Activated CD4-positive, alpha-beta T cell treated with anti-CD3 and anti-CD28 coated beads, Interleukin-2, amount 10 ng/mL, durations not matched to agents 7 days and 5 days (primary cell): ENCODE data around the gene TEX44. TPM values are rescaled to one million over a fixed set of nuclear protein-coding genes. Genes with fewer than 3 reads are reported as not detected.

Experiments
- CTCF ChIA-PET: fragments of 350-600 bp; sonication (Branson Sonifier 250); formaldehyde crosslinking; loops from one replicate; lab custom pipeline; 2021; ENCODE audit warnings: antibody characterized with exemption; lab: Charles Lee
- POLR2A ChIA-PET: fragments of 350-600 bp; sonication (Branson Sonifier 250); formaldehyde crosslinking; loops from one replicate; lab custom pipeline; 2021; ENCODE audit warnings: antibody characterized with exemption; lab: Charles Lee
- DNase-seq: peaks from one replicate; pipeline ENCODE4 v3.0.0-alpha.2; 2020
- H3K27ac Mint-ChIP-seq: one replicate; pipeline ENCODE4 v1.8.0; 2021; ENCODE audit warnings: mild to moderate bottlenecking, moderate library complexity, mixed read lengths
- H3K27me3 Mint-ChIP-seq: one replicate; pipeline ENCODE4 v1.8.0; 2021; ENCODE audit warnings: mixed read lengths
- H3K36me3 Mint-ChIP-seq: one replicate; pipeline ENCODE4 v1.8.0; 2021; ENCODE audit warnings: low read depth, mixed read lengths
- H3K4me1 Mint-ChIP-seq: one replicate; pipeline ENCODE4 v1.8.0; 2021; ENCODE audit warnings: mixed read lengths
- H3K4me3 Mint-ChIP-seq: one replicate; pipeline ENCODE4 v1.8.0; 2021; ENCODE audit warnings: mild to moderate bottlenecking, moderate library complexity, mixed read lengths
- H3K9me3 Mint-ChIP-seq: one replicate; pipeline ENCODE4 v1.8.0; 2021; ENCODE audit warnings: mixed read lengths
- total RNA-seq, 2 experiments: library from RNA; stranded (reverse); gene quantifications; one replicate each; pipeline ENCODE4 v1.2.3, GENCODE V29; 2021

Gene TEX44
- total RNA-seq, 2 experiments from 2014 or later, result not detected

- H3K36me3 Mint-ChIP-seq, result no peaks in the 10 kb centered on the region
- H3K4me1 Mint-ChIP-seq, result peaks cover 22% of the 10 kb centered on the region
- H3K4me3 Mint-ChIP-seq, result no peak overlapping the region
- H3K9me3 Mint-ChIP-seq, result no peaks in the 10 kb centered on the region
- CTCF ChIA-PET, result interaction anchor here (0.5 to 7.0 kb wide), 23 partner anchors 8 to 428 kb away, joined by 3 to 67 read pairs (median 4); partner anchors contain the start of gene TEX44
- no peak overlapping the region for H3K27ac Mint-ChIP-seq
- no peak for DNase-seq
- POLR2A ChIA-PET, result interaction anchor here (1.0 kb wide), 1 partner anchor 83 kb away, joined by 3 read pairs; no protein-coding TSS in a partner anchor
- peaks cover 5% of the 10 kb centered on the region for H3K27me3 Mint-ChIP-seq
These were observed 8.1 kb downstream of the TEX44 start for GRCh38 chr2:231600619-231601355.

- Mint-ChIP-seq H3K4me3 (no peak overlapping the region), H3K9me3 (no peaks in the 10 kb centered on the region), H3K36me3 (no peaks in the 10 kb centered on the region), H3K27ac (no peak overlapping the region), H3K4me1 (peaks cover 24% of the 10 kb centered on the region), H3K27me3 (peaks cover 5% of the 10 kb centered on the region)
- peak; percentile 87 for DNase-seq
- CTCF ChIA-PET, result interaction anchor here (0.5 to 7.0 kb wide), 34 partner anchors 9 to 429 kb away, joined by 3 to 67 read pairs (median 4); partner anchors contain the start of gene TEX44
- POLR2A ChIA-PET, result interaction anchor here (1.0 kb wide), 1 partner anchor 84 kb away, joined by 3 read pairs; no protein-coding TSS in a partner anchor
These were observed 8.9 kb downstream of the TEX44 start for GRCh38 chr2:231601356-231602229.

GRCh38 chr2:231602859-231603467, 10.3 kb downstream of the TEX44 start:
- DNase-seq, result no peak
- ChIA-PET CTCF (interaction anchor here (0.7 to 7.0 kb wide), 9 partner anchors 8 to 486 kb away, joined by 3 to 67 read pairs (median 4); partner anchors contain the start of gene TEX44), POLR2A (no interaction called here)
- peaks cover 5% of the 10 kb centered on the region for H3K27me3 Mint-ChIP-seq
- peaks cover 24% of the 10 kb centered on the region for H3K4me1 Mint-ChIP-seq
- H3K36me3 Mint-ChIP-seq, result no peaks in the 10 kb centered on the region
- peak overlapping the region; percentile 79 for H3K27ac Mint-ChIP-seq
- H3K4me3 Mint-ChIP-seq, result no peak overlapping the region
- H3K9me3 Mint-ChIP-seq, result no peaks in the 10 kb centered on the region

- ChIA-PET CTCF (interaction anchor here (1.0 to 2.4 kb wide), 4 partner anchors 9 to 110 kb away, joined by 3 to 12 read pairs (median 4); no protein-coding TSS in a partner anchor), POLR2A (no interaction called here)
- Mint-ChIP-seq H3K4me3 (peak overlapping the region; percentile 44), H3K27ac (peak overlapping the region; percentile 79), H3K4me1 (peaks cover 24% of the 10 kb centered on the region), H3K36me3 (no peaks in the 10 kb centered on the region), H3K9me3 (no peaks in the 10 kb centered on the region), H3K27me3 (peaks cover 5% of the 10 kb centered on the region)
- DNase-seq, result no peak
These were observed 11.5 kb downstream of the TEX44 start for GRCh38 chr2:231604101-231604684.

- CTCF ChIA-PET, result interaction anchor here (1.0 to 2.4 kb wide), 6 partner anchors 9 to 109 kb away, joined by 3 to 12 read pairs (median 5); no protein-coding TSS in a partner anchor
- no peaks in the 10 kb centered on the region for H3K36me3 Mint-ChIP-seq
- DNase-seq, result peak; percentile 98
- H3K4me3 Mint-ChIP-seq, result peak overlapping the region; percentile 56
- H3K4me1 Mint-ChIP-seq, result peaks cover 25% of the 10 kb centered on the region
- H3K27me3 Mint-ChIP-seq, result peaks cover 5% of the 10 kb centered on the region
- no peaks in the 10 kb centered on the region for H3K9me3 Mint-ChIP-seq
- H3K27ac Mint-ChIP-seq, result peak overlapping the region; percentile 72
- POLR2A ChIA-PET, result no interaction called here
These were observed 12.3 kb downstream of the TEX44 start for GRCh38 chr2:231604685-231605606.

GRCh38 chr2:231605607-231606091, 13.0 kb downstream of the TEX44 start:
- peak overlapping the region; percentile 2 for H3K4me3 Mint-ChIP-seq
- peaks cover 5% of the 10 kb centered on the region for H3K27me3 Mint-ChIP-seq
- no peaks in the 10 kb centered on the region for H3K36me3 Mint-ChIP-seq
- no peak for DNase-seq
- H3K9me3 Mint-ChIP-seq, result no peaks in the 10 kb centered on the region
- ChIA-PET POLR2A (no interaction called here), CTCF (interaction anchor here (1.0 to 2.4 kb wide), 5 partner anchors 8 to 109 kb away, joined by 3 to 12 read pairs (median 6); no protein-coding TSS in a partner anchor)
- H3K4me1 Mint-ChIP-seq, result peaks cover 30% of the 10 kb centered on the region
- peak overlapping the region; percentile 72 for H3K27ac Mint-ChIP-seq

- POLR2A ChIA-PET, result no interaction called here
These were observed 14.3 kb downstream of the TEX44 start for GRCh38 chr2:231606941-231607340.

GRCh38 chr2:231611273-231612108, 18.8 kb downstream of the TEX44 start:
- CTCF ChIA-PET, result interaction anchor here (0.8 to 9.2 kb wide), 21 partner anchors 9 to 130 kb away, joined by 3 to 121 read pairs (median 5); partner anchors contain the start of gene PTMA
- H3K9me3 Mint-ChIP-seq, result no peaks in the 10 kb centered on the region
- H3K4me1 Mint-ChIP-seq, result peaks cover 48% of the 10 kb centered on the region
- POLR2A ChIA-PET, result interaction anchor here (0.7 to 1.5 kb wide), 3 partner anchors 64 to 174 kb away, joined by 3 read pairs; partner anchors contain the start of gene COPS7B
- H3K36me3 Mint-ChIP-seq, result no peaks in the 10 kb centered on the region
- H3K4me3 Mint-ChIP-seq, result no peak overlapping the region
- peak overlapping the region; percentile 97 for H3K27ac Mint-ChIP-seq
- DNase-seq, result peak; percentile 52
- H3K27me3 Mint-ChIP-seq, result no peaks in the 10 kb centered on the region

More at GRCh38 chr2:231606941-231607340, 14.3 kb downstream of the TEX44 start:
- H3K4me3 Mint-ChIP-seq, result no peak overlapping the region
- peaks cover 38% of the 10 kb centered on the region for H3K4me1 Mint-ChIP-seq
- no peak overlapping the region for H3K27ac Mint-ChIP-seq
- H3K9me3 Mint-ChIP-seq, result no peaks in the 10 kb centered on the region
- H3K36me3 Mint-ChIP-seq, result no peaks in the 10 kb centered on the region
- DNase-seq, result no peak
- H3K27me3 Mint-ChIP-seq, result peaks cover 5% of the 10 kb centered on the region
- CTCF ChIA-PET, result interaction anchor here (0.7 to 9.2 kb wide), 6 partner anchors 7 to 109 kb away, joined by 3 to 111 read pairs (median 4); partner anchors contain the start of gene PTMA

- no peaks in the 10 kb centered on the region for H3K36me3 Mint-ChIP-seq
- peak overlapping the region; percentile 97 for H3K27ac Mint-ChIP-seq
- H3K4me3 Mint-ChIP-seq, result no peak overlapping the region
- POLR2A ChIA-PET, result interaction anchor here (0.7 to 1.5 kb wide), 3 partner anchors 63 to 174 kb away, joined by 3 read pairs; partner anchors contain the start of gene COPS7B
- H3K4me1 Mint-ChIP-seq, result peaks cover 53% of the 10 kb centered on the region
- DNase-seq, result no peak
- no peaks in the 10 kb centered on the region for H3K27me3 Mint-ChIP-seq
- CTCF ChIA-PET, result interaction anchor here (0.6 to 9.2 kb wide), 23 partner anchors 8 to 559 kb away, joined by 3 to 121 read pairs (median 4); partner anchors contain the start of gene PTMA
- no peaks in the 10 kb centered on the region for H3K9me3 Mint-ChIP-seq
These were observed 19.4 kb downstream of the TEX44 start for GRCh38 chr2:231612109-231612455.
